Stimulated activated effector memory CD8-positive, alpha-beta T cell treated with anti-CD3 and anti-CD28 coated beads, Interleukin-12 subunit alpha, Interleukin-12 subunit beta, amount 100 ng/mL, for 72 hours (primary cell): ENCODE measurements around the gene PSMD3.
A peak's percentile ranks its signal among the peaks of the same experiment; 100 is the strongest.

Source experiments
- ATAC-seq: fragments of 150-1000 bp; cut with Tn5 transposase; 2 replicates; pipeline ENCODE4 v1.10.0; 2021
- DNase-seq, 2 donors: peaks; one replicate each; pipeline ENCODE4 v3.0.0; 2021 to 2022; ENCODE audit warnings: low spot score in 2 of 2
- H3K27ac Mint-ChIP-seq: one replicate; pipeline ENCODE4 v1.8.0; 2022; ENCODE audit warnings: mild to moderate bottlenecking, mixed read lengths
- H3K36me3 Mint-ChIP-seq: one replicate; pipeline ENCODE4 v1.8.0; 2022; ENCODE audit warnings: mild to moderate bottlenecking, mixed read lengths
- H3K4me1 Mint-ChIP-seq: one replicate; pipeline ENCODE4 v1.8.0; 2022; ENCODE audit warnings: mixed read lengths
- H3K4me3 Mint-ChIP-seq: one replicate; pipeline ENCODE4 v1.8.0; 2022; ENCODE audit warnings: mild to moderate bottlenecking, mixed read lengths
- H3K9me3 Mint-ChIP-seq: one replicate; pipeline ENCODE4 v1.8.0; 2022; ENCODE audit warnings: mixed read lengths

PSMD3 gene

GRCh38 chr17:40032322-40033320 lies 52.0 kb downstream of the PSMD3 start:
- ATAC-seq (no peak), DNase-seq (no peak)
- Mint-ChIP-seq H3K9me3 (no peaks in the 10 kb centered on the region), H3K4me3 (no peak overlapping the region), H3K4me1 (no peaks in the 10 kb centered on the region), H3K36me3 (peaks cover 73% of the 10 kb centered on the region), H3K27ac (peak overlapping the region; percentile 20)

- no peak overlapping the region for H3K27ac Mint-ChIP-seq
- H3K4me1 Mint-ChIP-seq = no peaks in the 10 kb centered on the region
- ATAC-seq (no peak), DNase-seq (no peak)
- no peaks in the 10 kb centered on the region for H3K9me3 Mint-ChIP-seq
- peaks cover 67% of the 10 kb centered on the region for H3K36me3 Mint-ChIP-seq
- H3K4me3 Mint-ChIP-seq = no peak overlapping the region
Observed at GRCh38 chr17:40033339-40033738, 52.7 kb downstream of the PSMD3 start.

- ATAC-seq = no peak
- Mint-ChIP-seq H3K4me1 (no peaks in the 10 kb centered on the region), H3K36me3 (peaks cover 57% of the 10 kb centered on the region), H3K9me3 (no peaks in the 10 kb centered on the region), H3K27ac (no peak overlapping the region), H3K4me3 (no peak overlapping the region)
- no peak for DNase-seq
Observed at GRCh38 chr17:40034426-40035161, 54.0 kb downstream of the PSMD3 start.

- DNase-seq (no peak), ATAC-seq (no peak)
- Mint-ChIP-seq H3K9me3 (no peaks in the 10 kb centered on the region), H3K4me1 (no peaks in the 10 kb centered on the region), H3K4me3 (no peak overlapping the region), H3K27ac (no peak overlapping the region), H3K36me3 (peaks cover 54% of the 10 kb centered on the region)
Observed at GRCh38 chr17:40035162-40035559, 54.6 kb downstream of the PSMD3 start.

- Mint-ChIP-seq H3K9me3 (no peaks in the 10 kb centered on the region), H3K4me3 (no peak overlapping the region), H3K36me3 (peaks cover 45% of the 10 kb centered on the region), H3K4me1 (no peaks in the 10 kb centered on the region), H3K27ac (no peak overlapping the region)
- ATAC-seq (no peak), DNase-seq (no peak)
Observed at GRCh38 chr17:40038882-40039513, 58.4 kb downstream of the PSMD3 start.

GRCh38 chr17:40041196-40041595 lies 60.6 kb downstream of the PSMD3 start:
- ATAC-seq (no peak), DNase-seq (no peak)
- H3K27ac Mint-ChIP-seq = peak overlapping the region; percentile 8
- H3K9me3 Mint-ChIP-seq = no peaks in the 10 kb centered on the region
- no peak overlapping the region for H3K4me3 Mint-ChIP-seq
- H3K4me1 Mint-ChIP-seq = no peaks in the 10 kb centered on the region
- H3K36me3 Mint-ChIP-seq = peaks cover 47% of the 10 kb centered on the region
